Neural cell (in vitro differentiated cells): Measurements from ENCODE around the gene MRTFA.

ENCODE experiments used
- CTCF ChIP-seq: fragments of 450-650 bp; IDR thresholded peaks from 2 replicates; pipeline ENCODE4 v1.5.1; 2014; ENCODE audit warnings: antibody characterized with exemption, mild to moderate bottlenecking, moderate library complexity; ENCODE audit not compliant: poor library complexity, severe bottlenecking
- EP300 ChIP-seq: fragments of 450-650 bp; conservative IDR thresholded peaks from 2 replicates; pipeline ENCODE4 v1.6.1; 2014; ENCODE audit warnings: antibody characterized with exemption, mild to moderate bottlenecking, moderate library complexity; ENCODE audit not compliant: poor library complexity, severe bottlenecking
- EZH2 ChIP-seq: fragments of 200-600, 300-800 bp; shearing (Covaris generic), sonication (generic); IDR thresholded peaks from 2 replicates; pipeline ENCODE4 v1.6.1; 2014; ENCODE audit warnings: antibody characterized with exemption, low read length, borderline replicate concordance, mild to moderate bottlenecking; ENCODE audit not compliant: insufficient read depth, poor library complexity, severe bottlenecking
- POLR2AphosphoS5 ChIP-seq: IDR thresholded peaks from 2 replicates; pipeline ENCODE4 v1.6.1; 2012
- REST ChIP-seq: IDR thresholded peaks from 2 replicates; pipeline ENCODE4 v1.6.1; 2012; ENCODE audit warnings: borderline replicate concordance
- TAF1 ChIP-seq: IDR thresholded peaks from 2 replicates; pipeline ENCODE4 v1.6.1; 2012; ENCODE audit warnings: low read depth

- no peak for TF ChIP-seq CTCF
- TF ChIP-seq REST: no peak
- TF ChIP-seq TAF1: no peak
- no peak for TF ChIP-seq EZH2
- TF ChIP-seq EP300: no peak
- TF ChIP-seq POLR2AphosphoS5: no peak
Measured at GRCh38 chr22:40593460-40594273, 42.9 kb downstream of the MRTFA start.
